Retinal pigment epithelial cell (primary cell): Measurements from ENCODE around the gene TREML2.

Experiments used
- DNase-seq: peaks from one replicate; pipeline ENCODE4 v3.0.0-alpha.2; 2010; ENCODE audit warnings: low read depth
- H3K4me3 ChIP-seq: 2 replicates; pipeline ENCODE4 v1.5.1; 2011; ENCODE audit warnings: mild to moderate bottlenecking, low read length, control low read depth, moderate library complexity
- CTCF ChIP-seq: conservative IDR thresholded peaks from 2 replicates; pipeline ENCODE4 v1.5.1; 2011; ENCODE audit warnings: low read depth, low read length, control low read depth, inconsistent platforms

The TREML2 gene

GRCh38 chr6:41177695-41178094, 23.3 kb downstream of the TREML2 start:
- no peak for DNase-seq
- H3K4me3 ChIP-seq: no peak overlapping the region
- no peak for TF ChIP-seq CTCF

- H3K4me3 ChIP-seq: no peak overlapping the region
- TF ChIP-seq CTCF: no peak
- no peak for DNase-seq
Measured at GRCh38 chr6:41177287-41177686, 23.7 kb downstream of the TREML2 start.

- no peak overlapping the region for H3K4me3 ChIP-seq
- no peak for DNase-seq
- no peak for TF ChIP-seq CTCF
Measured at GRCh38 chr6:41176189-41176588, 24.8 kb downstream of the TREML2 start.

- no peak for TF ChIP-seq CTCF
- H3K4me3 ChIP-seq: no peak overlapping the region
- no peak for DNase-seq
Measured at GRCh38 chr6:41175084-41175483, 25.9 kb downstream of the TREML2 start.

GRCh38 chr6:41174610-41175009, 26.3 kb downstream of the TREML2 start:
- H3K4me3 ChIP-seq: no peak overlapping the region
- DNase-seq: no peak
- no peak for TF ChIP-seq CTCF

GRCh38 chr6:41171908-41172307, 29.0 kb downstream of the TREML2 start:
- no peak for DNase-seq
- no peak for TF ChIP-seq CTCF
- H3K4me3 ChIP-seq: no peak overlapping the region

GRCh38 chr6:41170547-41171160, 30.3 kb downstream of the TREML2 start:
- no peak for DNase-seq
- no peak overlapping the region for H3K4me3 ChIP-seq
- TF ChIP-seq CTCF: no peak
